CD8-positive, alpha-beta memory T cell (primary cell): ENCODE measurements around the gene SERGEF. TPM values are rescaled to one million over a fixed set of nuclear protein-coding genes. Genes with fewer than 3 reads are reported as not detected.

Source experiments
- CTCF ChIA-PET: fragments of 350-600 bp; sonication (Branson Sonifier 250); formaldehyde crosslinking; loops from one replicate; lab custom pipeline; 2021; ENCODE audit warnings: antibody characterized with exemption; lab: Charles Lee
- POLR2A ChIA-PET: fragments of 350-600 bp; sonication (Branson Sonifier 250); formaldehyde crosslinking; loops from one replicate; lab custom pipeline; 2021; ENCODE audit warnings: antibody characterized with exemption; lab: Charles Lee
- DNase-seq, 5 donors: peaks; one replicate each; pipeline versions ENCODE4 v3.0.0 to v3.0.0-alpha.2; 2020 to 2022; ENCODE audit warnings: mixed read lengths in 1 of 5
- H3K27ac ChIP-seq: one replicate; pipeline ENCODE4 v1.7.0; 2013; ENCODE audit warnings: low read depth, mild to moderate bottlenecking, low read length, moderate library complexity
- H3K27me3 ChIP-seq: 2 replicates; pipeline ENCODE4 v1.7.0; 2013; ENCODE audit warnings: low read length, mild to moderate bottlenecking; ENCODE audit not compliant: insufficient read depth, poor library complexity, severe bottlenecking
- H3K36me3 ChIP-seq: 2 replicates; pipeline ENCODE4 v1.7.0; 2013; ENCODE audit warnings: mild to moderate bottlenecking, low read length, moderate library complexity; ENCODE audit not compliant: insufficient read depth
- H3K4me1 ChIP-seq: 2 replicates; pipeline ENCODE4 v1.7.0; 2013; ENCODE audit warnings: mild to moderate bottlenecking, low read length, moderate library complexity; ENCODE audit not compliant: insufficient read depth
- H3K4me3 ChIP-seq: 2 replicates; pipeline ENCODE4 v1.7.0; 2013; ENCODE audit warnings: mild to moderate bottlenecking, low read length
- H3K9me3 ChIP-seq: 2 replicates; pipeline ENCODE4 v1.7.0; 2013; ENCODE audit warnings: mild to moderate bottlenecking, low read length
- H3K27ac Mint-ChIP-seq, 8 donors: one replicate each; pipeline ENCODE4 v1.8.0; 2020 to 2021; ENCODE audit warnings: mixed read lengths in 8 of 8, mild to moderate bottlenecking in 6 of 8, inconsistent platforms in 3 of 8, moderate library complexity in 3 of 8
- H3K27me3 Mint-ChIP-seq, 2 donors: one replicate each; pipeline ENCODE4 v1.8.0; 2020 to 2021; ENCODE audit warnings: mixed read lengths in 2 of 2, mild to moderate bottlenecking in 1 of 2, moderate library complexity in 1 of 2
- H3K36me3 Mint-ChIP-seq, 3 donors: one replicate each; pipeline ENCODE4 v1.8.0; 2020 to 2021; ENCODE audit warnings: mixed read lengths in 3 of 3, inconsistent platforms in 1 of 3, mild to moderate bottlenecking in 1 of 3
- H3K4me1 Mint-ChIP-seq, 3 donors: one replicate each; pipeline ENCODE4 v1.8.0; 2020 to 2021; ENCODE audit warnings: mixed read lengths in 3 of 3, inconsistent platforms in 1 of 3, mild to moderate bottlenecking in 1 of 3
- H3K4me3 Mint-ChIP-seq, 7 donors: one replicate each; pipeline ENCODE4 v1.8.0; 2020 to 2021; ENCODE audit warnings: mixed read lengths in 7 of 7, mild to moderate bottlenecking in 6 of 7, moderate library complexity in 4 of 7, inconsistent platforms in 2 of 7
- H3K9me3 Mint-ChIP-seq, 5 donors: one replicate each; pipeline ENCODE4 v1.8.0; 2020 to 2022; ENCODE audit warnings: mixed read lengths in 5 of 5, mild to moderate bottlenecking in 3 of 5, moderate library complexity in 2 of 5, inconsistent platforms in 1 of 5
- polyA plus RNA-seq: library from polyadenylated mRNA; unstranded; fragments of 300-500 nt; fragmentation: Illumina TruSeq; gene quantifications from one replicate; pipeline ENCODE4 v1.2.3, GENCODE V29; 2021
- total RNA-seq, 2 experiments: library from RNA; stranded (reverse); gene quantifications; one replicate each; pipeline ENCODE4 v1.2.3, GENCODE V29; 2021

The SERGEF gene
- total and polyA plus RNA-seq, 3 experiments from 2014 or later: 30.0 to 69.3 (median 34.5) TPM

DNA sequence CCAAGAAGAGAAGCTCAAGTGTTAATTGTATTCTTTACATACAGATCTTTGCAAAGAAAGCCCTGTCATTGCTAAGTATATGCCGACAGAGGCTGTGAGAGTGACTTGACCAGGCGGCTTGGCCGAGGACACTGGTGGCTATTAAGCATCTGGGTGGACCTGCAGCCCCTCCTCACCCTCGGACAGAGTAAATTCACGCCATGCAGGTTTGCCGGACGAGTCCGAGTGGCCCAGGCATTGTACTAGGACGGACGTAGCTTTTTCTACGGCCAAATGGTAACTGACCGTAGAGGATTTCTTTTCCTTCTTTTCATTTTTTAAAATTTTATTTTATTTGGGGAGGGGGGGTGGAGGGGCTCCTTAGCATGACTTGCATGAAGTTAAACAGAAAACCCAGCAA lies 231.2 kb downstream of the SERGEF start:
- ChIA-PET POLR2A (no interaction called here), CTCF (no interaction called here)
- Mint-ChIP-seq H3K4me3 (no peak overlapping the region), H3K36me3 (peaks cover 0 to 3% (median 1%) of the 10 kb centered on the region in 3 donors), H3K9me3 (no peaks in the 10 kb centered on the region), H3K27me3 (no peaks in the 10 kb centered on the region), H3K4me1 (no peaks in the 10 kb centered on the region), H3K27ac (no peak overlapping the region)
- H3K27ac ChIP-seq: no peak overlapping the region
- H3K4me1 ChIP-seq: no peaks in the 10 kb centered on the region
- DNase-seq: no peak
- H3K27me3 ChIP-seq: no peaks in the 10 kb centered on the region
- no peaks in the 10 kb centered on the region for H3K9me3 ChIP-seq
- H3K36me3 ChIP-seq: no peaks in the 10 kb centered on the region
- no peak overlapping the region for H3K4me3 ChIP-seq

DNA sequence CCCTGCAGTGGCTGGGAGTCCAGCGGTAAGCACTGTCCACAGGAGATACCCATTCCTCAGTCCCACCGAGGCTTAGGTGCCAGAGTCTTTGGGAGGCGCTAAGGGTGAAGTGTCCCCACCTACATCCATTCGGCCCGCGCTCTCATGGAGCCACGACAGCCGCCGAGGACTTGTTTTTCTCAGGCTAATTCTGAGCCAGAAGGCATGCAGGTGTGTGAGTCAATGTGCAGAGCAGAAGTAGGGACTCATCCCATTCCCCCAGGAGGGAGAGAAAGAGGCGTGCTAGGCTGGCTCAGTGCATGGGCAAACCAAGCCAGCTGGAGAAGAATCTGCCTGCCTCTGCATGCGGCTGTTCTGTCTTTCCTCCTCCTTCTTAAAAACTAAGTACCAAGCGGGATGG lies 231.6 kb downstream of the SERGEF start:
- Histone ChIP-seq H3K27ac (no peak overlapping the region), H3K27me3 (no peaks in the 10 kb centered on the region)
- no peak for DNase-seq

DNA sequence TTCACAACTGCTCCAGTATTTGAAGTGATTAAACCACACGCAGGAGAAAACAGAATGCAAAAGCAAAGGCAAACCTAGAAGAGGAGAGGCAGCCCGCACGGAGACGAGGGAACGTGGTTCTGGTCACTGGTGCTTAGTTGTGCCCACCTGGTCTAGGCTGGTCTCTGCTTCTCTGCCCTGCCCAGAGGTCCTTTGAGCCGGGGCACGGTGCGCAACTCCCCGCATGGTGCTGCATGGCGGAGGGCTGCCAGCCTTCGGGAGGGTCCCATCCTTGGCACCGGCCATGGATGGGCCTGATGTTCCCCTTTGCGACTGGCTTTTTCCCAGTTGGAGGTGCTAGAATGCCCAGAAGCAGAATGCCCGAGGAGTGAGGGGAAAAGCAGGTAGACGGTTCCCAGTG lies 232.2 kb downstream of the SERGEF start:
- POLR2A ChIA-PET: no interaction called here
- Histone ChIP-seq H3K9me3 (no peaks in the 10 kb centered on the region), H3K27me3 (no peaks in the 10 kb centered on the region), H3K36me3 (no peaks in the 10 kb centered on the region), H3K4me1 (no peaks in the 10 kb centered on the region), H3K4me3 (no peak overlapping the region), H3K27ac (no peak overlapping the region)
- no peaks in the 10 kb centered on the region for H3K4me1 Mint-ChIP-seq
- H3K27ac Mint-ChIP-seq: no peak overlapping the region
- peaks cover 0 to 1% (median 1%) of the 10 kb centered on the region in 3 donors for H3K36me3 Mint-ChIP-seq
- no peaks in the 10 kb centered on the region for H3K9me3 Mint-ChIP-seq
- DNase-seq: no peak
- CTCF ChIA-PET: no interaction called here
- H3K4me3 Mint-ChIP-seq: no peak overlapping the region
- no peaks in the 10 kb centered on the region for H3K27me3 Mint-ChIP-seq

More for the DNA sequence above, 231.6 kb downstream of the SERGEF start:
- no peaks in the 10 kb centered on the region for H3K4me1 ChIP-seq
- Mint-ChIP-seq H3K9me3 (no peaks in the 10 kb centered on the region), H3K4me3 (no peak overlapping the region), H3K36me3 (peaks cover 0 to 3% (median 1%) of the 10 kb centered on the region in 3 donors), H3K4me1 (no peaks in the 10 kb centered on the region), H3K27ac (no peak overlapping the region), H3K27me3 (no peaks in the 10 kb centered on the region)
- H3K36me3 ChIP-seq: no peaks in the 10 kb centered on the region
- no peak overlapping the region for H3K4me3 ChIP-seq
- ChIA-PET POLR2A (no interaction called here), CTCF (no interaction called here)
- no peaks in the 10 kb centered on the region for H3K9me3 ChIP-seq

DNA sequence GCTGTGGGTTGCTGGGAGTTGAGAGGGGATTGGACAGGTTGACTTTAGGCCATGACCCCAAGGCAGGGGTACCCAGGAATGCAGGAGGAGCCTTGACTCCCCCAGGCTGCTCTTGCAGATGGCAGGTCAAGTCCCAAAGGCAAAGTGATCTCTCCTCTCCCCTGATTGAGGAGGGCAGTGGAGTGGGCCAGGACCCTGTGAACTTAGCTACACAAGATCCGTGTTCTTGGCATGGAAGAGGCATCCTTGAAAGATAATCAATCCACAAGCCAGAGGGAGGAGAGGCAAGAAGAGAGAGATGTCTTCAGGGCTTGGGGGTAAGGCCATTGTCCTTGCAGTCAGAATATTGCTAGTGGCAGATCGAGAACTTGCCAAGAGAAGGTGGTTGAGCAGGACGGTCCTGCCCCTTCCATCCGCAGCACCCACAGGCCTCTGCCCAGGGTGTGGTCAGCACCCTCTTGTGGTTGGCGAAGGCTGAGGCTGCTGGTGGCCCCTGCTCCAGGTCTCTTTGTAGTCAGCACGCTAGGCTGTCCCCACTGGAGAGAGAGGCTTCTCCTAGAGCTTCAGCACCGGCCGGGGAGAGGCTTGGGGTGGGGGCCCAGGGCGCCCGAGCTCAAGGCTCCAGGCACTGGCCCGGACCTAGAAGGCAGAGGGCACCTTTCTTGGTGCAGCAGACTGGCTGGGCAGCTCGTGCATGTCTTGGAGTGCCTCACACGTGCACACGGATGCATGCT lies 232.8 kb downstream of the SERGEF start:
- Histone ChIP-seq H3K27ac (no peak overlapping the region), H3K9me3 (no peaks in the 10 kb centered on the region), H3K36me3 (no peaks in the 10 kb centered on the region), H3K4me3 (no peak overlapping the region), H3K4me1 (no peaks in the 10 kb centered on the region), H3K27me3 (no peaks in the 10 kb centered on the region)
- no peak overlapping the region for H3K27ac Mint-ChIP-seq
- CTCF ChIA-PET: no interaction called here
- DNase-seq: peak in 1 of 5 donors; percentile 28
- POLR2A ChIA-PET: no interaction called here
- H3K27me3 Mint-ChIP-seq: no peaks in the 10 kb centered on the region
- no peak overlapping the region for H3K4me3 Mint-ChIP-seq
- H3K9me3 Mint-ChIP-seq: no peaks in the 10 kb centered on the region
- H3K4me1 Mint-ChIP-seq: no peaks in the 10 kb centered on the region
- no peaks in the 10 kb centered on the region for H3K36me3 Mint-ChIP-seq

DNA sequence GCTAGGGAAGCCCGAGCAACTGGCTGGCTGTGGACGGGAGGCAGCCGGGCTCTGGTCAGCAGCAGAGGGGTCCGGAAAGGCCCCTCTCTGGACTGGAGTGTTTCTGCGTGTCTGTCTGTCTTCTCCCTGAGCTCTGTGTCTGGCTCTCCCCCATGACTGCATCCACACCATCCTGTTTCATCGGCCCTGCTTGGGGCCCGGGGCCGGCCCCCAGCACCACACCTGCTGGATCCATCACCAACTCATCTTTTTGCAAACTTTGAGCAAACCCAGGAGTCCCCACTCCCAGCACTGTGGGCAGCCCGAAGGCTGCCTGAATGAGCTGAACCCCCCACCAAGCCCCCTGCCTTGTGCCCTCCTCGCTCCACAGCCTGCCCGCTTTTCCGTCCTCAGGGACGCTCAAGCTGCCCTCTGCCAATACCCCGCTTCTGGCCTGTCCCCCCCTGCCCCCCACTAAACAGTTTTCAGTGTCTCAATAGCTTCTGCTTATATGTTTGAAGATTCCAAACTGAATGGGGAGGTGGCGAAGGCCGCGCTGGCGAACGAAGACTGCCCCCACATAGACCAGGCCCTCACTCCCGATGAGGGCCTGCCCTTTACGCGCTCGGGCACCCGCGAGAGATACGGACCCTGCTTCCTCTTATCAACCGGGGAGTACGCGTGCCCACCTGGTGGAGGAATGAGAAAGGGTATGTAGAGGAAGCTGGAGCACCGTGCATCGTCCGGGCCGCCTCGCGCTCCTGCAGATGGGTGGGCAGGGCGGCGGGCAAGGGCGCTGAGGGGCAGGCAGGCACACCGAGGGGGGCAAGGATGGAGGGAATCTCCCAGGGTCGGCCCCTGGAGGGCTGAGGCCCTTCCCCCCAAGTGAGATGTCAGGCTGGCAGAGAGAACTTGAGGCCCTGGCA lies 233.6 kb downstream of the SERGEF start:
- H3K4me3 ChIP-seq: no peak overlapping the region
- no peaks in the 10 kb centered on the region for H3K4me1 ChIP-seq
- H3K27me3 Mint-ChIP-seq: no peaks in the 10 kb centered on the region
- H3K36me3 Mint-ChIP-seq: no peaks in the 10 kb centered on the region
- no peaks in the 10 kb centered on the region for H3K27me3 ChIP-seq
- ChIA-PET POLR2A (no interaction called here), CTCF (no interaction called here)
- no peak overlapping the region for H3K4me3 Mint-ChIP-seq
- H3K36me3 ChIP-seq: no peaks in the 10 kb centered on the region
- H3K27ac ChIP-seq: no peak overlapping the region
- no peak overlapping the region for H3K27ac Mint-ChIP-seq
- DNase-seq: peak in 1 of 5 donors; percentile 8
- no peaks in the 10 kb centered on the region for H3K4me1 Mint-ChIP-seq
- no peaks in the 10 kb centered on the region for H3K9me3 Mint-ChIP-seq
- H3K9me3 ChIP-seq: no peaks in the 10 kb centered on the region

DNA sequence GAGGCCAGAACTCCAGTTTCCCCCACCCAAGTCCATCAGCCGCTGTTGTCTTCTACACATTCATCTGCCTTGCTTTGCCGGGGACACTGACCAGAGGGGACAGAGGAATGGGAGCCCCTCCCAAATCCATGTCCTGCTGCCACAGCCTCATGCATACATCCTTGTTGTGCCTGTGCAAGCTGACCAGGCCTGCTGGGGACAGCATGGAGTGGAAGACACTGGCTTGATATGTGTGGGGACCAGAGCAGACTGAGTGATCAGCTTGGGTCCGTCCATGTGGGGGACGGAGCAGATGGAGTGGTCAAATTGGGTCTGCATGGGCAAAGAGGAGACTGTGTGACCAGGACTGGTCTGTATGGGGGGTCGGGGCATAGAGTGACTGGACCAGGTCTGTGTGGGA lies 234.5 kb downstream of the SERGEF start:
- no peak overlapping the region for H3K4me3 Mint-ChIP-seq
- Histone ChIP-seq H3K4me1 (no peaks in the 10 kb centered on the region), H3K4me3 (no peak overlapping the region), H3K27me3 (no peaks in the 10 kb centered on the region), H3K27ac (no peak overlapping the region), H3K9me3 (no peaks in the 10 kb centered on the region), H3K36me3 (no peaks in the 10 kb centered on the region)
- DNase-seq: no peak
- POLR2A ChIA-PET: no interaction called here
- H3K27ac Mint-ChIP-seq: no peak overlapping the region
- CTCF ChIA-PET: no interaction called here
- H3K9me3 Mint-ChIP-seq: no peaks in the 10 kb centered on the region
- no peaks in the 10 kb centered on the region for H3K36me3 Mint-ChIP-seq
- H3K4me1 Mint-ChIP-seq: no peaks in the 10 kb centered on the region
- H3K27me3 Mint-ChIP-seq: no peaks in the 10 kb centered on the region

DNA sequence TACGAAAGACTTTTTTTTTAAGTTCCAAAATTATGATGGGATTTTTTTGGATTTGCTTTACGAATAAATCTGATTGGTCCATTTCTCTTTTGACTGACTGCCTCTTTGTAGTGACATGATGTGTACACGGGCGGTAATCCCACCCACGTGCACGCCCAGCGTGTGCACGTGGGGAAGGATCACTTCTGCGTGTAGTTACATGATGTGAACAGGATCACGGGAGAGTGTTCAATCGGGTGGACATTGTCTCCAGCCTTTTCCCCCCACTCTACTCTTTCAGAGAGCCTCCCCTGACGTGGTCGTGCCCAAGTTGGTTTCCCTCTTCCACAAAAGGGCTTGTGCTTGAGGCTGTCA lies 235.1 kb downstream of the SERGEF start:
- H3K36me3 Mint-ChIP-seq: no peaks in the 10 kb centered on the region
- Histone ChIP-seq H3K9me3 (no peaks in the 10 kb centered on the region), H3K27me3 (no peaks in the 10 kb centered on the region), H3K4me3 (no peak overlapping the region), H3K27ac (no peak overlapping the region), H3K36me3 (no peaks in the 10 kb centered on the region), H3K4me1 (no peaks in the 10 kb centered on the region)
- no peak overlapping the region for H3K4me3 Mint-ChIP-seq
- H3K9me3 Mint-ChIP-seq: no peaks in the 10 kb centered on the region
- ChIA-PET CTCF (no interaction called here), POLR2A (no interaction called here)
- no peaks in the 10 kb centered on the region for H3K27me3 Mint-ChIP-seq
- H3K27ac Mint-ChIP-seq: no peak overlapping the region
- H3K4me1 Mint-ChIP-seq: no peaks in the 10 kb centered on the region
- no peak for DNase-seq

DNA sequence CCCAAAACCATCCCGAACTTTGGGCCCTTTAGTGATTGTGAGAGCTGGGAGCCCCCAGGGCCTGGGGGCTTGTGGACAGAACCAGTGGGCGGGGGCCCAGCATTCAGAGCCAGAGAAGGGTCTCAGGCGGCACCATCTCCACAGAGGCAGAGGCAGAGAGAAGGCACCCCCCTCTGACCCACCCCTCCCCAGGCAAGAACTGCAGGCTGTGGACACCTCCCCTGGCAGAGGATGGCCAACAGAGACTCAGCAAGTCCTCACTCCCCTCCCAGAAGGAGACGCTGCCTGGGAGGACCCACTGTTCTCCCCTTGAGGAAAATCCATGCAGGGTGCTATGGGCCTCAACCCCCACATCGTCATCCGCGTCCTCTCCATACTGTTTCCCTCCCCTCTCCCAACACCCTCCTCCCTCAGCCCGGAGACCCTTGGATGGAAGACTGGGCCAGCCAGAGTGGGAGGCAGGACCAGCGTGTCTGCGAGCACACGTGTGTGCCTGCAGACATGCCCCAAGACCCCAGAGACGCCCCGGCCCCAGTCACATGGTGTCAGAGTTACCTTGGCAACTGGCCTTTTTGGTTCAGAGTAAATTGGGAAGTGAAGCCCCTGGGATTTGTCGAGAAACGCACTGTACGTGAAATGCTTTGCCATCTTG lies 235.6 kb downstream of the SERGEF start:
- no peaks in the 10 kb centered on the region for H3K4me1 ChIP-seq
- Mint-ChIP-seq H3K36me3 (no peaks in the 10 kb centered on the region), H3K4me1 (no peaks in the 10 kb centered on the region), H3K4me3 (no peak overlapping the region), H3K27me3 (no peaks in the 10 kb centered on the region), H3K9me3 (no peaks in the 10 kb centered on the region), H3K27ac (no peak overlapping the region)
- H3K9me3 ChIP-seq: no peaks in the 10 kb centered on the region
- H3K27ac ChIP-seq: no peak overlapping the region
- H3K36me3 ChIP-seq: no peaks in the 10 kb centered on the region
- POLR2A ChIA-PET: no interaction called here
- CTCF ChIA-PET: no interaction called here
- no peak for DNase-seq
- H3K27me3 ChIP-seq: no peaks in the 10 kb centered on the region
- no peak overlapping the region for H3K4me3 ChIP-seq
